ENCODE measurements around the gene SNCB. TPM values are rescaled to one million over a fixed set of nuclear protein-coding genes. Genes with fewer than 3 reads are reported as not detected.

Gene SNCB
- total and polyA plus RNA-seq, 11 donors: 0.23 TPM; not detected in 10

- no peak for ATAC-seq
- TF ChIP-seq, protein P1, sequence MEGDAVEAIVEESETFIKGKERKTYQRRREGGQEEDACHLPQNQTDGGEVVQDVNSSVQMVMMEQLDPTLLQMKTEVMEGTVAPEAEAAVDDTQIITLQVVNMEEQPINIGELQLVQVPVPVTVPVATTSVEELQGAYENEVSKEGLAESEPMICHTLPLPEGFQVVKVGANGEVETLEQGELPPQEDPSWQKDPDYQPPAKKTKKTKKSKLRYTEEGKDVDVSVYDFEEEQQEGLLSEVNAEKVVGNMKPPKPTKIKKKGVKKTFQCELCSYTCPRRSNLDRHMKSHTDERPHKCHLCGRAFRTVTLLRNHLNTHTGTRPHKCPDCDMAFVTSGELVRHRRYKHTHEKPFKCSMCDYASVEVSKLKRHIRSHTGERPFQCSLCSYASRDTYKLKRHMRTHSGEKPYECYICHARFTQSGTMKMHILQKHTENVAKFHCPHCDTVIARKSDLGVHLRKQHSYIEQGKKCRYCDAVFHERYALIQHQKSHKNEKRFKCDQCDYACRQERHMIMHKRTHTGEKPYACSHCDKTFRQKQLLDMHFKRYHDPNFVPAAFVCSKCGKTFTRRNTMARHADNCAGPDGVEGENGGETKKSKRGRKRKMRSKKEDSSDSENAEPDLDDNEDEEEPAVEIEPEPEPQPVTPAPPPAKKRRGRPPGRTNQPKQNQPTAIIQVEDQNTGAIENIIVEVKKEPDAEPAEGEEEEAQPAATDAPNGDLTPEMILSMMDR (IDR thresholded peaks at IDR 0.05): no peak
- WGBS, 4 donors: 87 to 91% (median 90%) methylated on average over 11 to 12 of the region's 12 CpGs
Observed at GRCh38 chr5:176581361-176581760, 49.0 kb downstream of the SNCB start.

DNA sequence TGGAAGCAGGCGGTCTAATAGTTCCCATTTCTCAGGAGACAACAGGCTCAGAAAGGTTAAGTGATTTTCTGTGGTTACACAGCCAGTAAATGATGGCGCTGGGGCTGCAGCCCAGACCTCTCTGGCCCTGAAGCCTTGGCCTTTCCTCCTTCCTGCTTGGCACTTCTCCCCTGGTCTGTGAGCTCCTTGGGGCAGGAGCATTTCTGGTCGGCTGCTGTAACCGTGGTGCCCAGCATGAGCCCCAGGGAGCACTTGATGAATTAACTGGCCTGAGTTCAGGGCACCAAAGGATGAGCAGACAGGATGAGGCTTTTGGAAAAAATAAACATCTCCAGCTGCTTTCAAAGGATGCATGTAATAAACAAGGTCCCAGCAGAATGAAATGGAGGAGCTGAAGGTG lies 51.0 kb downstream of the SNCB start:
- Histone ChIP-seq H3K27me3 (no peaks in the 10 kb centered on the region), H3K27ac (no peak overlapping the region), H3K9me3 (peaks cover 0 to 3% (median 0%) of the 10 kb centered on the region in 12 donors), H3K4me1 (no peaks in the 10 kb centered on the region), H3K4me3 (no peak overlapping the region), H3K36me3 (no peaks in the 10 kb centered on the region)
- intact Hi-C loops (cut with DNase I): loop anchor here in 5 of 10 donors (5.0 to 10.0 kb wide), 2 partner anchors 63 to 65 kb away; partner anchors contain the start of gene TSPAN17 (in 3 of the 5)
- TF ChIP-seq, protein P1 (IDR thresholded peaks at IDR 0.05): no peak
- no peak for TF ChIP-seq POLR2A (IDR thresholded peaks at IDR 0.05)
- ATAC-seq: no peak
- WGBS, 4 donors: 54 to 80% (median 60%) methylated on average over 4 of the region's 4 CpGs
- DNase-seq: no peak

More at GRCh38 chr5:176581361-176581760, 49.0 kb downstream of the SNCB start:
- Histone ChIP-seq H3K36me3 (no peaks in the 10 kb centered on the region), H3K4me1 (no peaks in the 10 kb centered on the region), H3K27me3 (no peaks in the 10 kb centered on the region), H3K27ac (no peak overlapping the region), H3K4me3 (no peak overlapping the region), H3K9me3 (peaks cover 0 to 21% (median 9%) of the 10 kb centered on the region in 12 donors)
- DNase-seq: no peak
- intact Hi-C loops (cut with DNase I): no loop called here

DNA sequence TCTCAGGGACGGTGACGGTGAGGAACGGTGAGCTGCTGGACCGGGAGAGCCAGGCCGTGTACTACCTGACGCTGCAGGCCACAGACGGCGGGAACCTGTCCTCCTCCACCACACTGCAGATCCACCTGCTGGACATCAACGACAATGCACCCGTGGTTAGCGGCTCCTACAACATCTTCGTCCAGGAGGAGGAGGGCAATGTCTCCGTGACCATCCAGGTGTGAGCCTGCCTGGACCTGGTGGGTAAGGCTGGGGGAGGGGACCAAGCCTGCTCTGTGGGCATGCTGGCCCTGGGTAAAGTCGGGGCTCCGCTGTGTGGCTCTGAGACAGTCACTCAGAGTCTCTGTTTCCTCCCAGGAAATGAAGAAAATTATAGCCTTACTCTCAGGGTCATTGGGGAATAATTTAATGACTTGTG lies 51.9 kb downstream of the SNCB start:
- intact Hi-C loops (cut with DNase I): loop anchor here in 5 of 10 donors (5.0 to 10.0 kb wide), 2 partner anchors 64 to 66 kb away; partner anchors contain the start of gene TSPAN17 (in 3 of the 5)

More for the DNA sequence above, 51.9 kb downstream of the SNCB start:
- Histone ChIP-seq H3K4me1 (peaks cover 0 to 4% (median 0%) of the 10 kb centered on the region in 12 donors), H3K36me3 (no peaks in the 10 kb centered on the region), H3K4me3 (no peak overlapping the region), H3K9me3 (no peaks in the 10 kb centered on the region), H3K27me3 (no peaks in the 10 kb centered on the region), H3K27ac (no peak overlapping the region)
- TF ChIP-seq, protein P1 (IDR thresholded peaks at IDR 0.05): peak in 8 of 12 donors; percentile 9 to 51 (median 28)
- TF ChIP-seq POLR2A (IDR thresholded peaks at IDR 0.05): no peak
- ATAC-seq (peak in 2 of 4 donors; percentile 17 to 51), DNase-seq (no peak)
- 20 to 29% (median 22%) methylated on average over 15 of the region's 15 CpGs for WGBS, 4 donors
